Activated effector memory CD4-positive, alpha-beta T cell treated with anti-CD3 and anti-CD28 coated beads, Interleukin-2, amount 50 U/mL, for 16 hours (primary cell): Measurements from ENCODE around the gene SMIM1.
"Not testable (repeated sequence)": the region's sequence is repeated elsewhere in the genome, so short reads cannot be mapped to it uniquely, and the experiment has no call there.

Experiments used
- DNase-seq: peaks from one replicate; pipeline ENCODE4 v3.0.0-alpha.2; 2020

SMIM1 gene

GRCh38 chr1:3738943-3739342, 33.6 kb upstream of the SMIM1 start:
- DNase-seq: no peak

- DNase-seq: no peak
Measured at GRCh38 chr1:3740042-3740441, 32.5 kb upstream of the SMIM1 start.

GRCh38 chr1:3740752-3741151, 31.8 kb upstream of the SMIM1 start:
- DNase-seq: no peak

- no peak for DNase-seq
Measured at GRCh38 chr1:3741566-3742438, 30.7 kb upstream of the SMIM1 start.

GRCh38 chr1:3742439-3743298, 29.9 kb upstream of the SMIM1 start:
- DNase-seq: no peak

- DNase-seq: no peak
Measured at GRCh38 chr1:3743421-3743820, 29.1 kb upstream of the SMIM1 start.

GRCh38 chr1:3743826-3744225, 28.7 kb upstream of the SMIM1 start:
- no peak for DNase-seq

- no peak for DNase-seq
Measured at GRCh38 chr1:3744646-3745045, 27.9 kb upstream of the SMIM1 start.

GRCh38 chr1:3745071-3745470, 27.5 kb upstream of the SMIM1 start:
- no peak for DNase-seq

GRCh38 chr1:3745590-3746381, 26.8 kb upstream of the SMIM1 start:
- no peak for DNase-seq

- DNase-seq: no peak
Measured at GRCh38 chr1:3746389-3746829, 26.1 kb upstream of the SMIM1 start.

GRCh38 chr1:3746830-3747521, 25.6 kb upstream of the SMIM1 start:
- peak; percentile 95 for DNase-seq

GRCh38 chr1:3747522-3747848, 25.1 kb upstream of the SMIM1 start:
- no peak for DNase-seq

GRCh38 chr1:3747903-3748302, 24.6 kb upstream of the SMIM1 start:
- no peak for DNase-seq

GRCh38 chr1:3748316-3748900, 24.1 kb upstream of the SMIM1 start:
- DNase-seq: not testable (repeated sequence)

- DNase-seq: no peak
Measured at GRCh38 chr1:3749512-3749911, 23.0 kb upstream of the SMIM1 start.

GRCh38 chr1:3750741-3751140, 21.8 kb upstream of the SMIM1 start:
- DNase-seq: no peak

GRCh38 chr1:3752400-3752945, 20.1 kb upstream of the SMIM1 start, which contains the start of gene CCDC27:
Gene CCDC27, plus strand, starts transcription at chr1:3752450. Its CDS starts 32 bp downstream, at chr1:3752482.
- no peak for DNase-seq

- DNase-seq: no peak
Measured at GRCh38 chr1:3753656-3754454, 18.7 kb upstream of the SMIM1 start.

GRCh38 chr1:3756394-3756793, 16.2 kb upstream of the SMIM1 start:
- no peak for DNase-seq

GRCh38 chr1:3759164-3759563, 13.4 kb upstream of the SMIM1 start:
- DNase-seq: no peak
